Measurements from ENCODE around the gene MPND. TPM values are rescaled to one million over a fixed set of nuclear protein-coding genes. Genes with fewer than 3 reads are reported as not detected.

The MPND gene
- total RNA-seq, 4 donors from 2014 or later, result 5.3 to 9.2 (median 7.6) TPM

- TF ChIP-seq EP300 (IDR thresholded peaks at IDR 0.05) (no peak), POLR2A (IDR thresholded peaks at IDR 0.05; ENCODE audit: low read depth) (no peak), CTCF (IDR thresholded peaks at IDR 0.05) (no peak), POLR2AphosphoS5 (IDR thresholded peaks at IDR 0.05) (no peak)
- H3K9me3 ChIP-seq, result no peaks in the 10 kb centered on the region
- H3K27me3 ChIP-seq, result no peaks in the 10 kb centered on the region
- DNase-seq (ENCODE audit: extremely low spot score), result no peak
- 79% methylated on average over 9 of the region's 10 CpGs for WGBS
- peaks cover 48 to 56% (median 51%) of the 10 kb centered on the region in 4 donors for H3K4me1 ChIP-seq
- no peak overlapping the region for H3K4me3 ChIP-seq
- peak overlapping the region in 2 of 4 donors; percentile 18 to 54 for H3K27ac ChIP-seq (replicated peaks in 1 of 4)
- H3K36me3 ChIP-seq, result peaks cover 26 to 54% (median 48%) of the 10 kb centered on the region in 4 donors
- intact Hi-C loops (cut with DNase I), result no loop called here
Measured at GRCh38 chr19:4367336-4367723, 24.0 kb downstream of the MPND start.

GRCh38 chr19:4367781-4368127 is 24.4 kb downstream of the MPND start:
- intact Hi-C loops (cut with DNase I), result no loop called here
- no peak for TF ChIP-seq CTCF (IDR thresholded peaks at IDR 0.05)
- TF ChIP-seq POLR2A (IDR thresholded peaks at IDR 0.05; ENCODE audit: low read depth), result no peak
- TF ChIP-seq EP300 (IDR thresholded peaks at IDR 0.05), result no peak
- TF ChIP-seq POLR2AphosphoS5 (IDR thresholded peaks at IDR 0.05), result no peak
- H3K4me1 ChIP-seq, result peaks cover 52 to 60% (median 56%) of the 10 kb centered on the region in 4 donors
- peak overlapping the region; percentile 54 to 88 (median 76) for H3K27ac ChIP-seq (replicated peaks in 1 of 4)
- DNase-seq (ENCODE audit: extremely low spot score), result no peak
- H3K4me3 ChIP-seq, result no peak overlapping the region
- peaks cover 26 to 50% (median 44%) of the 10 kb centered on the region in 4 donors for H3K36me3 ChIP-seq
- WGBS, result 87% methylated on average over 9 of the region's 13 CpGs
- H3K9me3 ChIP-seq, result no peaks in the 10 kb centered on the region
- no peaks in the 10 kb centered on the region for H3K27me3 ChIP-seq

GRCh38 chr19:4368128-4368820 is 24.9 kb downstream of the MPND start:
- Histone ChIP-seq H3K36me3 (peaks cover 24 to 45% (median 39%) of the 10 kb centered on the region in 4 donors), H3K9me3 (no peaks in the 10 kb centered on the region), H3K4me3 (no peak overlapping the region), H3K27me3 (no peaks in the 10 kb centered on the region), H3K4me1 (peaks cover 58 to 65% (median 61%) of the 10 kb centered on the region in 4 donors), H3K27ac (replicated peaks in 1 of 4) (peak overlapping the region; percentile 54 to 88 (median 76))
- 44% methylated on average over 17 of the region's 19 CpGs for WGBS
- intact Hi-C loops (cut with DNase I), result no loop called here
- TF ChIP-seq POLR2AphosphoS5 (IDR thresholded peaks at IDR 0.05), result no peak
- no peak for TF ChIP-seq CTCF (IDR thresholded peaks at IDR 0.05)
- no peak for TF ChIP-seq EP300 (IDR thresholded peaks at IDR 0.05)
- no peak for DNase-seq (ENCODE audit: extremely low spot score)

- H3K4me1 ChIP-seq, result peaks cover 68 to 75% (median 71%) of the 10 kb centered on the region in 4 donors
- H3K27ac ChIP-seq (replicated peaks in 1 of 4), result peak overlapping the region; percentile 54 to 88 (median 76)
- DNase-seq (ENCODE audit: extremely low spot score), result no peak
- H3K4me3 ChIP-seq, result peak overlapping the region; percentile 12 to 45 (median 28)
- intact Hi-C loops (cut with DNase I), result no loop called here
- no peaks in the 10 kb centered on the region for H3K27me3 ChIP-seq
- no peak for TF ChIP-seq POLR2A (IDR thresholded peaks at IDR 0.05; ENCODE audit: low read depth)
- no peak for TF ChIP-seq CTCF (IDR thresholded peaks at IDR 0.05)
- peak in 1 of 2 donors; percentile 29 for TF ChIP-seq POLR2AphosphoS5 (IDR thresholded peaks at IDR 0.05)
- TF ChIP-seq EP300 (IDR thresholded peaks at IDR 0.05), result no peak
- H3K36me3 ChIP-seq, result peaks cover 14 to 34% (median 28%) of the 10 kb centered on the region in 4 donors
- H3K9me3 ChIP-seq, result no peaks in the 10 kb centered on the region
- 39% methylated on average over 19 of the region's 25 CpGs for WGBS
Measured at GRCh38 chr19:4369109-4369887, 25.9 kb downstream of the MPND start.

Data from esophagus muscularis mucosa (tissue), 4 donors.